Measurements from ENCODE around the gene CLASRP. TPM values are rescaled to one million over a fixed set of nuclear protein-coding genes. Genes with fewer than 3 reads are reported as not detected.
A peak's percentile ranks its signal among the peaks of the same experiment; 100 is the strongest.

CLASRP gene
- total RNA-seq, 2 experiments from 2014 or later: 84.3 to 88.0 TPM

GRCh38 chr19:45056831-45057230 lies 18.0 kb downstream of the CLASRP start:
- Mint-ChIP-seq H3K36me3 (ENCODE audit: low read depth) (peaks cover 73% of the 10 kb centered on the region), H3K9me3 (no peaks in the 10 kb centered on the region), H3K27me3 (no peaks in the 10 kb centered on the region), H3K4me3 (no peak overlapping the region), H3K4me1 (peaks cover 4% of the 10 kb centered on the region), H3K27ac (no peak overlapping the region)
- ChIA-PET POLR2A (interaction anchor here (0.8 to 1.2 kb wide), 2 partner anchors 17 to 36 kb away, joined by 3 to 6 read pairs; partner anchors contain the start of genes CLASRP and PPP1R37), CTCF (no interaction called here)
- DNase-seq: no peak

- Mint-ChIP-seq H3K4me1 (peaks cover 2% of the 10 kb centered on the region), H3K9me3 (no peaks in the 10 kb centered on the region), H3K27ac (no peak overlapping the region), H3K27me3 (no peaks in the 10 kb centered on the region), H3K36me3 (ENCODE audit: low read depth) (peaks cover 68% of the 10 kb centered on the region), H3K4me3 (no peak overlapping the region)
- no peak for DNase-seq
- ChIA-PET CTCF (no interaction called here), POLR2A (interaction anchor here (0.8 to 1.2 kb wide), 2 partner anchors 18 to 35 kb away, joined by 3 to 6 read pairs; partner anchors contain the start of genes CLASRP and PPP1R37)
Observed at GRCh38 chr19:45057444-45057843, 18.6 kb downstream of the CLASRP start.

GRCh38 chr19:45058622-45059159 lies 19.8 kb downstream of the CLASRP start:
- no peak overlapping the region for H3K4me3 Mint-ChIP-seq
- POLR2A ChIA-PET: interaction anchor here (0.5 to 1.9 kb wide), 3 partner anchors 19 to 33 kb away, joined by 3 to 5 read pairs (median 3); partner anchors contain the start of gene CLASRP
- H3K27ac Mint-ChIP-seq: no peak overlapping the region
- no peak for DNase-seq
- peaks cover 2% of the 10 kb centered on the region for H3K4me1 Mint-ChIP-seq
- H3K27me3 Mint-ChIP-seq: no peaks in the 10 kb centered on the region
- peaks cover 65% of the 10 kb centered on the region for H3K36me3 Mint-ChIP-seq (ENCODE audit: low read depth)
- CTCF ChIA-PET: interaction anchor here (0.9 to 2.5 kb wide), 15 partner anchors 9 to 154 kb away, joined by 3 to 35 read pairs (median 6); partner anchors contain the start of genes CLASRP, CLPTM1, GEMIN7 and PPP1R37
- H3K9me3 Mint-ChIP-seq: no peaks in the 10 kb centered on the region

GRCh38 chr19:45059258-45059965 lies 20.6 kb downstream of the CLASRP start:
- Mint-ChIP-seq H3K4me1 (peaks cover 2% of the 10 kb centered on the region), H3K4me3 (no peak overlapping the region), H3K36me3 (ENCODE audit: low read depth) (peaks cover 63% of the 10 kb centered on the region), H3K9me3 (no peaks in the 10 kb centered on the region), H3K27ac (peak overlapping the region; percentile 53), H3K27me3 (no peaks in the 10 kb centered on the region)
- POLR2A ChIA-PET: interaction anchor here (0.5 to 1.9 kb wide), 6 partner anchors 20 to 103 kb away, joined by 3 to 5 read pairs (median 4); partner anchors contain the start of genes CLASRP and RELB
- peak; percentile 85 for DNase-seq
- CTCF ChIA-PET: interaction anchor here (0.5 to 2.5 kb wide), 34 partner anchors 8 to 547 kb away, joined by 3 to 35 read pairs (median 4); partner anchors contain the start of genes BLOC1S3, CLASRP, CLPTM1 and GEMIN7

- no peaks in the 10 kb centered on the region for H3K9me3 Mint-ChIP-seq
- no peak overlapping the region for H3K4me3 Mint-ChIP-seq
- ChIA-PET POLR2A (no interaction called here), CTCF (interaction anchor here (1.0 kb wide), 1 partner anchor 200 kb away, joined by 4 read pairs; no protein-coding TSS in a partner anchor)
- H3K4me1 Mint-ChIP-seq: peaks cover 2% of the 10 kb centered on the region
- H3K27me3 Mint-ChIP-seq: no peaks in the 10 kb centered on the region
- H3K27ac Mint-ChIP-seq: no peak overlapping the region
- H3K36me3 Mint-ChIP-seq (ENCODE audit: low read depth): peaks cover 57% of the 10 kb centered on the region
- no peak for DNase-seq
Observed at GRCh38 chr19:45061965-45062364, 23.1 kb downstream of the CLASRP start.

GRCh38 chr19:45063851-45064801 lies 25.3 kb downstream of the CLASRP start:
- POLR2A ChIA-PET: interaction anchor here (0.7 kb wide), 1 partner anchor 15 kb away, joined by 3 read pairs; no protein-coding TSS in a partner anchor
- Mint-ChIP-seq H3K27me3 (no peaks in the 10 kb centered on the region), H3K36me3 (ENCODE audit: low read depth) (peaks cover 42% of the 10 kb centered on the region), H3K9me3 (no peaks in the 10 kb centered on the region), H3K27ac (no peak overlapping the region), H3K4me3 (no peak overlapping the region), H3K4me1 (peaks cover 2% of the 10 kb centered on the region)
- CTCF ChIA-PET: no interaction called here
- no peak for DNase-seq

GRCh38 chr19:45066921-45067661 lies 28.2 kb downstream of the CLASRP start:
- H3K9me3 Mint-ChIP-seq: no peaks in the 10 kb centered on the region
- H3K27ac Mint-ChIP-seq: no peak overlapping the region
- ChIA-PET POLR2A (interaction anchor here (1.5 kb wide), 1 partner anchor 10 kb away, joined by 3 read pairs; no protein-coding TSS in a partner anchor), CTCF (no interaction called here)
- no peak for DNase-seq
- H3K4me1 Mint-ChIP-seq: no peaks in the 10 kb centered on the region
- peaks cover 37% of the 10 kb centered on the region for H3K36me3 Mint-ChIP-seq (ENCODE audit: low read depth)
- no peaks in the 10 kb centered on the region for H3K27me3 Mint-ChIP-seq
- no peak overlapping the region for H3K4me3 Mint-ChIP-seq

GRCh38 chr19:45068041-45068440 lies 29.2 kb downstream of the CLASRP start:
- Mint-ChIP-seq H3K36me3 (ENCODE audit: low read depth) (peaks cover 33% of the 10 kb centered on the region), H3K4me3 (no peak overlapping the region), H3K9me3 (no peaks in the 10 kb centered on the region), H3K27me3 (no peaks in the 10 kb centered on the region), H3K4me1 (peaks cover 2% of the 10 kb centered on the region), H3K27ac (no peak overlapping the region)
- POLR2A ChIA-PET: no interaction called here
- CTCF ChIA-PET: no interaction called here
- DNase-seq: no peak

- Mint-ChIP-seq H3K27me3 (no peaks in the 10 kb centered on the region), H3K4me1 (peaks cover 2% of the 10 kb centered on the region), H3K36me3 (ENCODE audit: low read depth) (peaks cover 30% of the 10 kb centered on the region), H3K4me3 (no peak overlapping the region), H3K27ac (no peak overlapping the region), H3K9me3 (no peaks in the 10 kb centered on the region)
- ChIA-PET POLR2A (no interaction called here), CTCF (no interaction called here)
- DNase-seq: no peak
Observed at GRCh38 chr19:45069056-45069455, 30.2 kb downstream of the CLASRP start.

- ChIA-PET CTCF (no interaction called here), POLR2A (no interaction called here)
- Mint-ChIP-seq H3K4me3 (no peak overlapping the region), H3K27me3 (no peaks in the 10 kb centered on the region), H3K4me1 (peaks cover 7% of the 10 kb centered on the region), H3K36me3 (ENCODE audit: low read depth) (peaks cover 28% of the 10 kb centered on the region), H3K9me3 (no peaks in the 10 kb centered on the region), H3K27ac (no peak overlapping the region)
- no peak for DNase-seq
Observed at GRCh38 chr19:45070214-45070613, 31.4 kb downstream of the CLASRP start.

- Mint-ChIP-seq H3K27ac (no peak overlapping the region), H3K4me1 (peaks cover 9% of the 10 kb centered on the region), H3K4me3 (no peak overlapping the region), H3K36me3 (ENCODE audit: low read depth) (peaks cover 28% of the 10 kb centered on the region), H3K9me3 (no peaks in the 10 kb centered on the region), H3K27me3 (no peaks in the 10 kb centered on the region)
- no peak for DNase-seq
- CTCF ChIA-PET: no interaction called here
- POLR2A ChIA-PET: interaction anchor here (0.6 kb wide), 1 partner anchor 9 kb away, joined by 3 read pairs; no protein-coding TSS in a partner anchor
Observed at GRCh38 chr19:45070861-45071544, 32.2 kb downstream of the CLASRP start.

GRCh38 chr19:45071545-45071938 lies 32.7 kb downstream of the CLASRP start:
- no peaks in the 10 kb centered on the region for H3K27me3 Mint-ChIP-seq
- H3K4me1 Mint-ChIP-seq: peaks cover 12% of the 10 kb centered on the region
- no peak for DNase-seq
- ChIA-PET CTCF (no interaction called here), POLR2A (interaction anchor here (0.6 to 1.8 kb wide), 5 partner anchors 9 to 70 kb away, joined by 3 to 7 read pairs (median 3); partner anchors contain the start of gene CLASRP)
- no peak overlapping the region for H3K27ac Mint-ChIP-seq
- H3K36me3 Mint-ChIP-seq (ENCODE audit: low read depth): peaks cover 28% of the 10 kb centered on the region
- H3K4me3 Mint-ChIP-seq: no peak overlapping the region
- no peaks in the 10 kb centered on the region for H3K9me3 Mint-ChIP-seq
